ENCODE data around the gene POLRMT. TPM values are rescaled to one million over a fixed set of nuclear protein-coding genes. Genes with fewer than 3 reads are reported as not detected.

The POLRMT gene
- total RNA-seq, 1 donor: 16.8 TPM

GRCh38 chr19:570937-571565, 62.3 kb downstream of the POLRMT start:
- Histone ChIP-seq H3K9me3 (ENCODE audit: low read depth, low read length) (no peaks in the 10 kb centered on the region), H3K27me3 (ENCODE audit: insufficient read depth, low read length) (no peaks in the 10 kb centered on the region), H3K4me1 (ENCODE audit: insufficient read depth, low read length) (peaks cover 58% of the 10 kb centered on the region), H3K4me3 (ENCODE audit: low read length) (peak overlapping the region; percentile 85)

GRCh38 chr19:570251-570686, 63.1 kb downstream of the POLRMT start:
- Histone ChIP-seq H3K27me3 (ENCODE audit: insufficient read depth, low read length) (no peaks in the 10 kb centered on the region), H3K4me3 (ENCODE audit: low read length) (no peak overlapping the region), H3K9me3 (ENCODE audit: low read depth, low read length) (no peaks in the 10 kb centered on the region), H3K4me1 (ENCODE audit: insufficient read depth, low read length) (peaks cover 53% of the 10 kb centered on the region)

- Histone ChIP-seq H3K27me3 (ENCODE audit: insufficient read depth, low read length) (no peaks in the 10 kb centered on the region), H3K9me3 (ENCODE audit: low read depth, low read length) (no peaks in the 10 kb centered on the region), H3K4me3 (ENCODE audit: low read length) (peak overlapping the region; percentile 28), H3K4me1 (ENCODE audit: insufficient read depth, low read length) (peaks cover 29% of the 10 kb centered on the region)
Observed at GRCh38 chr19:567296-567900, 65.9 kb downstream of the POLRMT start.

Other genes starting within 250 kb of the POLRMT start
- gene C2CD4C, start 224.4 kb downstream of the POLRMT start, total RNA-seq: not detected
- gene SHC2, start 172.5 kb downstream of the POLRMT start, total RNA-seq: 0.42 TPM
- not detected for gene MADCAM1, start 137.1 kb downstream of the POLRMT start, total RNA-seq
- gene TPGS1, start 126.0 kb downstream of the POLRMT start, total RNA-seq: 29.6 TPM
- gene CDC34, start 101.8 kb downstream of the POLRMT start, total RNA-seq: 20.5 TPM
- gene GZMM, start 89.5 kb downstream of the POLRMT start, total RNA-seq: 63.7 TPM
- 94.2 TPM for gene BSG, start 60.9 kb downstream of the POLRMT start, total RNA-seq
- gene HCN2, start 43.7 kb downstream of the POLRMT start, total RNA-seq: 0.21 TPM
- 0.10 TPM for gene FGF22, start 6.3 kb upstream of the POLRMT start, total RNA-seq
- gene RNF126, start 29.7 kb upstream of the POLRMT start, total RNA-seq: 80.6 TPM
- gene FSTL3, start 42.9 kb upstream of the POLRMT start, total RNA-seq: 0.73 TPM
- 5.4 TPM for gene PRSS57, start 61.9 kb upstream of the POLRMT start, total RNA-seq
- gene PALM, start 75.4 kb upstream of the POLRMT start, total RNA-seq: not detected
- not detected for gene MISP, start 117.6 kb upstream of the POLRMT start, total RNA-seq
- 109 TPM for gene PTBP1, start 163.9 kb upstream of the POLRMT start, total RNA-seq
- gene PLPPR3, start 188.4 kb upstream of the POLRMT start, total RNA-seq: not detected
- gene AZU1, start 194.3 kb upstream of the POLRMT start, total RNA-seq: 0.31 TPM
- 0.31 TPM for gene PRTN3, start 207.5 kb upstream of the POLRMT start, total RNA-seq
- 0.63 TPM for gene ELANE, start 218.8 kb upstream of the POLRMT start, total RNA-seq
- 148 TPM for gene CFD, start 226.1 kb upstream of the POLRMT start, total RNA-seq

Measured in mononuclear cell (primary cell).